Measurements from ENCODE around the gene ZNF3. TPM values are rescaled to one million over a fixed set of nuclear protein-coding genes. Genes with fewer than 3 reads are reported as not detected.

Gene ZNF3
- total RNA-seq, result 10 to 100 TPM; 21.0 to 21.3 TPM

GRCh38 chr7:100081535-100082102, at the start of gene ZNF3:
ZNF3 (minus strand) TSS chr7:100081723; CDS start chr7:100077357, 4,366 bp downstream.

GRCh38 chr7:100126931-100127865, 45.7 kb upstream of the ZNF3 start, which contains the start of gene MBLAC1:
MBLAC1 (plus strand) TSS chr7:100126967; CDS start chr7:100127396, 429 bp downstream.

DNA sequence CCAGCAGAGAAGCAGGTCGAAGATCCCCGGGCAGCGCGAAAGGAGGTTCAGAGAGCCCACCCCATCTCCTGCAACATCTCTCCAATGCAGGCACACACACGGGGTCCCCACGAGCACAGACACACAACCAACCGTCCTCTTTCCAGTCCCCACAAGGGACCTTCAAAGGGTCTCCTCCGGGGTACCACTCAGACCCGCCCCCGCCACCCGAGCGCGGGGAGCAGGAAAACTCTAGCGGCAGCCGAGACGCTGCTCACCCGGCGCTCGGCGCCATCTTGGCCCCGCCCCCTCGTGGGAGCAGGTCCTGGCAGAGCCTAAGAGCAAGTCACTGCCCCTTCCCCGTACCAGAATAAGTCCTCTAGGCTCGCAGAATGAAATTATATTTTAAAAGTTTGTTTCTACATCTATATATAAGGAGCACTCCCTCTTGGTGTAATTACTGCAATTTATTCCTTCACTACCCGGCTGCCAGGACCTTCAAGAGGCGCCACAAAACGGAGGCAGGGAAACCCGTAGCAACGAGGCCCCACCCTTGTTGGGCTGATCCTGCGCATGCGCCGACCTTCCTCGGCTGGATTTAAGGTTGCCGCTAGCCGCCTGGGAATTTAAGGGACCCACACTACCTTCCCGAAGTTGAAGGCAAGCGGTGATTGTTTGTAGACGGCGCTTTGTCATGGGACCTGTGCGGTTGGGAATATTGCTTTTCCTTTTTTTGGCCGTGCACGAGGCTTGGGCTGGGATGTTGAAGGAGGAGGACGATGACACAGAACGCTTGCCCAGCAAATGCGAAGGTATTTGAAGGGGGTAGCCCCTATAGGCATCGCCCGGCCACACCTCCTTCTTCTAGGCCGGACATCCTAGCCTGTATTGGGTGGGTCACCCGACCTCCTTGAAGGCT, 37.8 kb upstream of the ZNF3 start, which contains the start of the genes CNPY4 and TAF6:
Gene CNPY4 (plus strand): TSS at position 563 of the 898 bp plus-strand sequence. CDS start 111 bp downstream, at position 674.
Gene TAF6 (minus strand): TSS at position 287 of the 898 bp plus-strand sequence. CDS start 5,149 bp downstream, outside the sequence.

DNA sequence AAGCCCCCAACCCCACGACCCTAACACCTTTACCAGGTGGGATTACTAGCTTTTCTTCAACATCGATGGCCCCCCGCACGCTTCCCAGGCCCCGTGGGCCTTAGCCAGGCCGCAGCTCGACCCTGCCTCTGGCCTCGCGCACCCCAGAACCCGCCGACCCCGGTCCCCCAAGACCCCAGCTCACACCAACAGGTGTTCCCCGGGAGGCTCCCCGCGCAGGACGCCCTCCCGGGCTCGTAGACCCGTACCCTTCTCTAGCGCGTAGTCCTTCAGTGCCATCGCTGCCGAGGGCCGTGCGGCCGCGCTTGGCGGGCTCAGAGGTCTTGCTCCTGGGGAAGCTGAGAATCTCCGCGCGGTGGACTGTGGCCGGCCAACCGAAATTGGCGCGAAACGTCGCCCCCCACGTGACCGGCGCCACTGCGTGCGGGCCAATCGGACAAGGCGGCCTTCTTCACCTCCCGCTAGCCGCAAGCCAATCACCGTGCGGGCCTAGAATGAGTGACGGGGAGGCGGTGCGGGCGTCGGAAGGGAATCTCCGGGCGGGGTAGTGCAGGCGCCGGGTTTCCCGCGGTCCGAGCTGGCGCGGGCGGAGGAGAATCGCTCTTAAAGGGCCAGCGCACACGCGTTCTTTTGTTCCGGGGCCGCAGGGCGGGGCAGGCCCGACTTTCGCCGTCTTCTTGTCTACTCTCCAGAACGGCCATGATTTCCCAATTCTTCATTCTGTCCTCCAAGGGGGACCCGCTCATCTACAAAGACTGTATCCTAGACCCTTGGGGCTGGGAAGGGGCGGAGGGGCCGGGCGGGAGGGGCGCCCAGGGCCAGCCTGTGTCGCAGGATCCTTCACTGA, 19.7 kb upstream of the ZNF3 start, which contains the start of the genes AP4M1 and MCM7:
Gene AP4M1 (plus strand): TSS at position 628 of the 847 bp plus-strand sequence. CDS start 72 bp downstream, at position 700.
Gene MCM7 (minus strand): TSS at position 382 of the 847 bp plus-strand sequence. CDS start 103 bp downstream, at position 279.

GRCh38 chr7:100088621-100089457, 7.3 kb upstream of the ZNF3 start, which contains the start of gene COPS6:
COPS6 (plus strand) TSS chr7:100088969; CDS start chr7:100088991, 22 bp downstream.

DNA sequence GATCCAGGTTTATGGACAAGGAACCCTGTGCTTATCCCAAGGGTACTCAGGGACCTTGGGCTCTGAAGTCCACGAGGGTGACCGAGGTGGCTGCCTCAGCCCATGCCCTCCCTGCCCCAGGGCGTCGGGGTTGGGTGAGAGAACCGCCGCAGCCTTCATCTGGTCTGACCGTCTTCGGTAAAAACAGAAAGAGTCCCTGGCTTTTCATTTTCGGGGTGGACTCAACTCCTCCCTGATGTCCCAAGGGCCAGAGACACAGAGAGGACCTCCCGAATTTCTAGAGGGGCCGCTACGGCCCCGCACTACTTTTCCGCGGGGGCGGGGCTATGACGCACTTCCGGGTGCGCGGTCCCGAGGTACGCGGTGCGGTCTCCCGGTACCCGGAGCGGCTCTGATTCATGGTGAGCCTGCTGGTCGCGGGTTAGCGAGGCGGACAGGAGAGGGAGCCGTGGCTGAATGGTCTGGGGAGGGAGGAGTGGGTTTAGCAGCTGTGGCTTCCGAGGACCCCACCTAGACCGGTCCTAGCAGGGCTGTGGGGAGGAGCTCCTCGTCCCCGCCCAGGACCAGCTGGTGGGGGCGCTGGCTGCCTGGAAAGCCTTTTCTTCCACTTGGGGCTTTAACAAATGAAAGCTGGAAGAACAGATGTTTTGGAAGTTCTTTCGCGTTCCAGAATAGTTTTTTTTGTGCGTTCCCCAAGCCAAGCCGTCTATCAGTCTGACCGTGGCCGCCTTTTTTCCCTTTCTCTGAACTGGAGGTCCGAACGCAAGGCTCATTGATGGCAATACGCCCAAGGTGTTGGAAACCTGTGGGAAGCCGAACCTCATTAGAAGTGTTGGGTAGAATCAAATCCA, 31.9 kb downstream of the ZNF3 start, which contains the start of gene ZSCAN21:
Gene ZSCAN21 (plus strand): TSS at position 334 of the 851 bp plus-strand sequence. CDS start 7,233 bp downstream, outside the sequence.

Small RNA genes within 50 kb of the gene (small RNA-seq; reads per million reads assigned to genes)
- gene MIR106B (10,242 to 18,435 reads per million in 2 donors), gene MIR25 (3,127 to 3,949 reads per million in 2 donors), gene MIR93 (9,151 to 11,865 reads per million in 2 donors)

Other genes starting within 250 kb of the ZNF3 start
- gene OR2AE1, start 204.7 kb downstream of the ZNF3 start, total RNA-seq, result under 1 TPM; 0.33 to 0.34 TPM
- 10 to 100 TPM; 22.7 to 25.3 TPM for gene TRIM4, start 162.2 kb downstream of the ZNF3 start, total RNA-seq
- under 1 TPM in 1 of 2 donors, not detected in 1; 0.69 TPM for gene GJC3, start 152.1 kb downstream of the ZNF3 start, total RNA-seq
- gene AZGP1, start 105.7 kb downstream of the ZNF3 start, total RNA-seq, result under 1 TPM; 0.34 to 1.00 TPM
- 10 to 100 TPM; 39.3 to 68.5 TPM for gene ZKSCAN1, start 66.1 kb downstream of the ZNF3 start, total RNA-seq
- 10 to 100 TPM in 1 of 2 donors, 1 to 10 TPM in 1; 7.0 to 12.4 TPM for gene ZSCAN21, start 31.9 kb downstream of the ZNF3 start, total RNA-seq
- 10 to 100 TPM; 42.3 to 48.0 TPM for gene COPS6, start 7.2 kb upstream of the ZNF3 start, total RNA-seq
- 100 to 1,000 TPM in 1 of 2 donors, 10 to 100 TPM in 1; 69.5 to 202 TPM for gene MCM7, start 19.7 kb upstream of the ZNF3 start, total RNA-seq
- 10 to 100 TPM; 11.0 to 12.4 TPM for gene AP4M1, start 19.9 kb upstream of the ZNF3 start, total RNA-seq
- 10 to 100 TPM; 31.0 to 54.3 TPM for gene TAF6, start 37.6 kb upstream of the ZNF3 start, total RNA-seq
- gene CNPY4, start 37.9 kb upstream of the ZNF3 start, total RNA-seq, result 10 to 100 TPM; 11.0 to 12.0 TPM
- 1 to 10 TPM; 2.3 to 2.8 TPM for gene MBLAC1, start 45.2 kb upstream of the ZNF3 start, total RNA-seq
- gene LAMTOR4, start 67.2 kb upstream of the ZNF3 start, total RNA-seq, result 100 to 1,000 TPM in 1 of 2 donors, 10 to 100 TPM in 1; 96.0 to 127 TPM
- 10 to 100 TPM in 1 of 2 donors, 1 to 10 TPM in 1; 10.0 to 12.0 TPM for gene TRAPPC14, start 77.0 kb upstream of the ZNF3 start, total RNA-seq
- 1 to 10 TPM; 3.3 to 5.2 TPM for gene GAL3ST4, start 86.9 kb upstream of the ZNF3 start, total RNA-seq
- gene GPC2, start 95.7 kb upstream of the ZNF3 start, total RNA-seq, result 1 to 10 TPM; 1.7 to 2.4 TPM
- 1 to 10 TPM; 1.7 to 2.4 TPM for gene STAG3, start 96.2 kb upstream of the ZNF3 start, total RNA-seq
- not detected for gene PVRIG, start 138.2 kb upstream of the ZNF3 start, total RNA-seq
- not detected for gene SPDYE3, start 226.0 kb upstream of the ZNF3 start, total RNA-seq

All from melanocyte of skin (primary cell).